Measurements from ENCODE around the gene AVP. TPM values are rescaled to one million over a fixed set of nuclear protein-coding genes. Genes with fewer than 3 reads are reported as not detected.
"Not testable (repeated sequence)": the region's sequence is repeated elsewhere in the genome, so short reads cannot be mapped to it uniquely, and the experiment has no call there.

The AVP gene
- total and polyA plus RNA-seq, 11 donors = not detected

DNA sequence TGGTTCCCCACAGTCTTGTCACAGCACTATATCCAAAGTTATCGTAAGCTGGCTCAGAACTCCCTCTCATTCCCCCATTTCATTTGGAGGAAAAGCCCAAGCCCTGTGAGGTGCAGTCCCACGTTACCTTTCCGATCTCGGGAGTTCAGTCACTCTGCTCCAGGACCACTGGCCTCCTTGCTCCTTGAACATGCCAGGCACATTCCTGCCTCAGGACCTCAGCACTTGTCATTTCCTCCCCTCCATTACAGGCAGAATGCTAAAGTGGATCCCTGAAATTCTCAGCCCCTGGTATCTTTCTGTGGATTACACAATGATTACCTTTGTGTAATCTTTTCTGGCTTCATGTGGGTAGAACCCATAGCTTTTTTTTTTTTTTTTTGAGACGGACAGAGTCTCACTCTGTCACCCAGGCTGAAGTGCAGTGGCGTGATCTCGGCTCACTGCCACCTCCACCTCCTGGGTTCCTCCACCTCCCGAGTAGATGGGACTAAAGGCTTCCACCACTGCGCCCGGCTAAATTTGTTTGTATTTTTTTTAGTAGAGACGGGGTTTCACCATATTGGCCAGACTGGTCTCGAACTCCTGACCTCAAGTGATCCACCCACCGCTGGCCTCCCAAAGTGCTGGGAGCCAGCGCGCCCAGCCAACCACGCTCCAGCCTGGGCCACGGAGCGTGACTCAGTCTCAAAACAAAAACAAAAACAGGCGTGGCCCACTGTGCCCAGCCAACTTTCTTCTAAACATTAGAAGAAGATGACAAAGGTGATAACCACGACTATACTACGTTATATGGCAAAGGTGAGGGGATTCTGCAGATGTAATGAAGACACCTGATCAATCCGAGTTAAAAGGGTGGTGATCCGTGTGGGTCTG lies 17.1 kb downstream of the AVP start:
- Histone ChIP-seq H3K9me3 (no peaks in the 10 kb centered on the region), H3K4me3 (no peak overlapping the region), H3K36me3 (no peaks in the 10 kb centered on the region), H3K4me1 (peaks cover 0 to 10% (median 5%) of the 10 kb centered on the region in 12 donors), H3K27ac (no peak overlapping the region), H3K27me3 (peaks cover 0 to 16% (median 13%) of the 10 kb centered on the region in 9 donors)
- intact Hi-C loops (cut with DNase I) = loop anchor here in 2 of 10 donors (5.0 kb wide), 1 partner anchor 45 kb away; no protein-coding TSS in a partner anchor
- WGBS, 4 donors = 85 to 89% (median 88%) methylated on average over 23 of the region's 23 CpGs
- no peak for TF ChIP-seq POLR2A (IDR thresholded peaks at IDR 0.05)
- TF ChIP-seq, protein P1, sequence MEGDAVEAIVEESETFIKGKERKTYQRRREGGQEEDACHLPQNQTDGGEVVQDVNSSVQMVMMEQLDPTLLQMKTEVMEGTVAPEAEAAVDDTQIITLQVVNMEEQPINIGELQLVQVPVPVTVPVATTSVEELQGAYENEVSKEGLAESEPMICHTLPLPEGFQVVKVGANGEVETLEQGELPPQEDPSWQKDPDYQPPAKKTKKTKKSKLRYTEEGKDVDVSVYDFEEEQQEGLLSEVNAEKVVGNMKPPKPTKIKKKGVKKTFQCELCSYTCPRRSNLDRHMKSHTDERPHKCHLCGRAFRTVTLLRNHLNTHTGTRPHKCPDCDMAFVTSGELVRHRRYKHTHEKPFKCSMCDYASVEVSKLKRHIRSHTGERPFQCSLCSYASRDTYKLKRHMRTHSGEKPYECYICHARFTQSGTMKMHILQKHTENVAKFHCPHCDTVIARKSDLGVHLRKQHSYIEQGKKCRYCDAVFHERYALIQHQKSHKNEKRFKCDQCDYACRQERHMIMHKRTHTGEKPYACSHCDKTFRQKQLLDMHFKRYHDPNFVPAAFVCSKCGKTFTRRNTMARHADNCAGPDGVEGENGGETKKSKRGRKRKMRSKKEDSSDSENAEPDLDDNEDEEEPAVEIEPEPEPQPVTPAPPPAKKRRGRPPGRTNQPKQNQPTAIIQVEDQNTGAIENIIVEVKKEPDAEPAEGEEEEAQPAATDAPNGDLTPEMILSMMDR (IDR thresholded peaks at IDR 0.05) = no peak
- no peak for ATAC-seq
- DNase-seq = no peak

DNA sequence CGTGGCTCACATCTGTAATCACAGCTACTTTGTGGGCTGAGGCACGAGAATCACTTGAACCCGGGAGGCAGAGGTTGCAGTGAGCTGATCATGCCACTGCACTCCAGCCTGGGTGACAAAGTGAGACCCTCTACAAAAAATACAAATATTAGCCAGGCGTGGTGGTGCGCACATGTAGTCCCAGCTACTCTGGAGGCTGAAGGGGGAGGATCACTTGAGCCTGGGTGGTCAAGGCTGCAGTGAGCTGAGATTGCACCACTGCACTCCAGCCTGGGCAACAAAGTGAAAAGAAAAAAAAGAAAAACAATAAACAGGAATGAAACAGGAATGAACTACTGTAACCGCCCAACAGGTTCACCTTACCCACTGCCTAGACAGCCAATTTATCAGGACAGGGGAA lies 20.4 kb downstream of the AVP start:
- H3K9me3 ChIP-seq; H3K27me3 ChIP-seq; ATAC-seq; intact Hi-C loops (cut with DNase I); H3K4me3 ChIP-seq; H3K4me1 ChIP-seq; H3K27ac ChIP-seq; H3K36me3 ChIP-seq; DNase-seq: not testable (repeated sequence)
- WGBS, 4 donors = 84 to 96% (median 88%) methylated on average over 6 of the region's 6 CpGs

DNA sequence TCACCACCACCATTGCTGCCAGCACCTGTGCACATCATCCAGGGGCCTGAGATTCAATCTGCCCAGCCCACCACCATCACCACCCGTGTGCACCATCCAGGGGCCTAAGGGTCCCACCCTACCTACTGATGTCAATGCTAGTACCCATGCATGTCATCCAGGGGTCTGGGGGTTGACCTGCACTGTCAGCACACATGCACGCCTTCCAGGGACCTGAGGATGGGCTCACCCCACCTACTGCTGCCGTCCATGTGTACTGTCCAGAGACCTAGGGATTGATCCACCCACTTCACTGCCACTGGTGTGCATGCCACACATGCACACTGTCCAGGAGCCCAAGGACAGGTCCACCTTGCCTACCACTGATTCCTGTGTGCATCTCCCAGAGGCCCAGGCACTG lies 25.0 kb downstream of the AVP start:
- 80 to 92% (median 88%) methylated on average over 2 to 3 of the region's 3 CpGs for WGBS, 4 donors
- Histone ChIP-seq H3K9me3 (peaks cover 0 to 5% (median 0%) of the 10 kb centered on the region in 12 donors), H3K36me3 (no peaks in the 10 kb centered on the region), H3K4me3 (no peak overlapping the region), H3K4me1 (no peaks in the 10 kb centered on the region), H3K27ac (no peak overlapping the region), H3K27me3 (no peaks in the 10 kb centered on the region)
- peak in 1 of 4 donors; percentile 31 for ATAC-seq
- no peak for DNase-seq
- intact Hi-C loops (cut with DNase I) = loop anchor here in 3 of 10 donors (10.0 kb wide), 3 partner anchors 145 to 265 kb away; partner anchors contain the start of genes DDRGK1 (in 1 of the 3) and ITPA (in 1 of the 3)
- no peak for TF ChIP-seq POLR2A (IDR thresholded peaks at IDR 0.05)
- TF ChIP-seq, protein P1 (IDR thresholded peaks at IDR 0.05) = no peak

DNA sequence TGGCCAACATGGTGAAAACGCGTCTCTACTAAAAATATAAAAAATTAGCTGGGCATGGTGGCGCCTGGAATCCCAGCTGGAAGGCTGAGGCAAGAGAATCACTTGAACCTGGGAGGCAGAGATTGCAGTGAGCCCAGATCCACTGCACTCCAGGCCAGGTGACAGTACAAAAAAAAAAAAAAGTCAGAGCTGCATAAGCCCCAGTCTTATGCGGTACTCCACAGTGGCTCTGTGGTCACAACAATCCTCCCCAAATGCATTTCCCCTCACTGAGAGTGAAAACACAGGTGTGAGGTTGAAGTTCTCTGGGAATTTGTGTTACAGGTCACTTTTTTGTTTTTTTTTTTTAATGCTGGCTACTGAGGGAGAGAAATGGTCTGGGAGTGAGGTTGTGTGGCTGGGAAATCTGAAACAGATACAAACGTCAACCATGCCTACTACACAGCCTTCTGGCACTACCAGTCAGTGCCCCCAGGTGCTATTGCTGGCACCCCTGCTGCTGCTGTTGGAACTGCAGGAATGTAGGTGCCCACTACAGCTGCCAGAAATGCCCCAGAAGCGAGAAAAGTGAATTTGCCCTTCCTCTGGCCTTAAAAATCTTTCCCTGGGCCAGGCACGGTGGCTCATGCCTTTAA lies 33.0 kb downstream of the AVP start:
- H3K36me3 ChIP-seq = peaks cover 0 to 34% (median 25%) of the 10 kb centered on the region in 9 donors
- DNase-seq (no peak), ATAC-seq (no peak)
- WGBS, 4 donors = 74 to 81% (median 76%) methylated on average over 7 of the region's 7 CpGs
- H3K9me3 ChIP-seq = no peaks in the 10 kb centered on the region
- TF ChIP-seq, protein P1 (IDR thresholded peaks at IDR 0.05) = no peak
- no peak for TF ChIP-seq POLR2A (IDR thresholded peaks at IDR 0.05)
- H3K4me1 ChIP-seq = peaks cover 0 to 17% (median 11%) of the 10 kb centered on the region in 12 donors
- no peak overlapping the region for H3K27ac ChIP-seq
- intact Hi-C loops (cut with DNase I) = loop anchor here in 9 of 10 donors (2.0 to 10.0 kb wide), 7 partner anchors 56 to 273 kb away; partner anchors contain the start of genes DDRGK1 (in 1 of the 9) and ITPA (in 1 of the 9)
- H3K4me3 ChIP-seq = no peak overlapping the region
- H3K27me3 ChIP-seq = no peaks in the 10 kb centered on the region
